ENCODE results near the gene GALNT12.
A peak's percentile ranks its signal among the peaks of the same experiment; 100 is the strongest.

GALNT12 gene

GRCh38 chr9:98830554-98830953, 23.1 kb downstream of the GALNT12 start:
- DNase-seq, result no peak

DNA sequence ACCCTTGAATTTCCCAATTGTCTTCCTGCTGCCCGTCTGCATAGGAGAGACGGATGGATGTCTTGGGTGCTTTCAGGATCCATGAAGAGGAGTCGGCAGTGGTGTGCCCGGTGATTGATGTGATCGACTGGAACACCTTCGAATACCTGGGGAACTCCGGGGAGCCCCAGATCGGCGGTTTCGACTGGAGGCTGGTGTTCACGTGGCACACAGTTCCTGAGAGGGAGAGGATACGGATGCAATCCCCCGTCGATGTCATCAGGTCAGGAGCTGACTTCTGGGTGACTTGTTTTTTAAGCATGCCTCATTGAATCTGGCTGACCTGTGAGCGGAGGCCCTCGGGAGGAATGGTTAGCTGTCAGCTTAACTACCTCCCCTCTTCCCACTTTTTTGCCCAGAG, 24.2 kb downstream of the GALNT12 start:
- DNase-seq, result no peak

DNA sequence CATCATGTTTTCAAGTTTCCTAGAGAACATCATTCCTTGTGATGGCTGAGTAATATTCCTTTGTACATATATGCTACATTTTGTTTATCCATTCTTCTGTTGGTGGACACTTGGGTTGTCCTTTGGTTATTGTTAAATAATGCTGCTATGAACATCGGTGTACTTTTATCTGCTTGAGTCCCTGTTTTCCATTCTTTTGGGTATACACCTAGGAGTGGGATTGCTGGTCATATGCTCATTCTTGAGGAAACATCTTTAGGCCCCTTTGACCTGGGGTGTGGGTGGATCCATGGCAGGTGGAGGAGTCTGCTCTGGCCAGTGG, 25.3 kb downstream of the GALNT12 start:
- no peak for DNase-seq

- no peak for DNase-seq
Measured at GRCh38 chr9:98833090-98833956, 25.9 kb downstream of the GALNT12 start.

DNA sequence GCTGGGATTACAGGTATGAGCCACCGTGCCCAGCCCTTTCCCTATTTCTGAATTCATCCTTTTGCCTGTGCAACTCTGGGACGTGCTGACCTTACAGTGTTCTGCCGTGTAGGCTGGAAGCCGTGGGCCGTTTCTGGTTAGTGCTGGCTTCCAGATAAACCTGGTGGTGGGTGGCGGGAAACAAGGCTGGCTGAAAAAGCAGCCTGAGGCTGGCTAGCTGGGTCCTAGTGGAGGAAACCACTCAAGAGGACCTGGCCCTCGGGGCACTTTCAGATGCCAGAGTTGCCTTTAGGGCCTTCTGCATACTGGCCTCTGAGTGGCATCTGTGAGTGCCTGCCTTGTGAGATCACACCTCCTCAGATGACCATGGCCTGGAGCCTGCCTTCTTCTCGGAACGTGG, 26.9 kb downstream of the GALNT12 start:
- DNase-seq, result no peak

DNA sequence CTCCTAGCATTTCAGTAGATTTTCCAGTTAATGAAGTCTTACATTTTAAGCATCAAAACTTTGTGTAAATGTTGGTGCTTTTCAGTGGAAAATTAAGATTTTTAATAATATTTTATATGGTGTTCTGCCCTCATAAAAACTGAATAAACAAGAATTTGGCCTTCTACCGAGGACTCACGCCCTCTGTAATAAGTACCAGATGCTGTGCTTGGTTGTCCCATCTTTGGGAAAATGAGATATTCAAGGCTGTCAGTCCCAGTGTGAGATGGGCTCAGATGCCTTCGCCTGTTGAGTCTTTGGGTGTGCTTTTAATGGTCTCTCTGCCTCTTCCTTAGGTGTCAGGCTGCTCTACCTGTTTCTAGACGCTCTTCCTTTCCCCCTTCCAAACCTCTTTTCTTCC, 28.7 kb downstream of the GALNT12 start:
- no peak for DNase-seq

- DNase-seq, result no peak
Measured at GRCh38 chr9:98837516-98837915, 30.0 kb downstream of the GALNT12 start.

DNA sequence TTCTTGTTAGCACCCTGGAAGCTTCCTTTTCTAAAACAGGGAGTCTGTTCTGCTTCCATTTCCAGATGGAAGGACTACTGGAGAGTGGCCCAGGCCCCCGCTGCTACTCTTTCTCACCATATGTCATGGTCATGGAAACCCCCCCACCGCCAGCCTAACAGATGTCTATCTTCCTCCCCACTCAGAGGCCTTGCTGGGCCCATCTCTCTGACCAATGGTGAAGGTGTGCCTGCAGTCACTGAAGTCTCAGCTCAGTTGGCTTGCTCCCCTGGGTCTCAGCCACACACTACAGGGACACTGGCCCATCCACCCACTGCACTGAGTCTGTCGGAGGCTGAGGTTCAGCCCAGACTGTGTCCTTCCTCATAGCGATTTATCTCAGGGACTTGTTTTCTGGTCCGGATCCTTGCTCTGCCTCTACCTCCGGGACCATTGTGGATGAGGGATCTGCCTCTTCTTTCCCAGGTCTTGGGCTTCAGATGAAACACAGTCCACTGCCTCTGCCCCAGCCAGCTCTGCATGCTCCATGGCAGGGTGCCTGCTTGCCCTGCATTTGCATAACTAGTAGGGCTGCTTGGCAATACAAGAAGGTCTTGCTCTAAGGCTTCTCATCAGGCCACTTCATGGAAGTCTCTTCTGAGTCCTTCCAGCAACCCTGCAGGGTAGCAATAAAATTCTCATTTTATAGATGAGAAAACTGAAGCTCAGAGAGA, 30.8 kb downstream of the GALNT12 start:
- peak in 6 of 56 donors; percentile 1 to 20 (median 12) for DNase-seq

GRCh38 chr9:98838868-98839565, 31.5 kb downstream of the GALNT12 start:
- DNase-seq, result no peak

GRCh38 chr9:98839724-98840123, 32.3 kb downstream of the GALNT12 start:
- no peak for DNase-seq

- DNase-seq, result no peak
Measured at GRCh38 chr9:98842510-98842909, 35.0 kb downstream of the GALNT12 start.

DNA sequence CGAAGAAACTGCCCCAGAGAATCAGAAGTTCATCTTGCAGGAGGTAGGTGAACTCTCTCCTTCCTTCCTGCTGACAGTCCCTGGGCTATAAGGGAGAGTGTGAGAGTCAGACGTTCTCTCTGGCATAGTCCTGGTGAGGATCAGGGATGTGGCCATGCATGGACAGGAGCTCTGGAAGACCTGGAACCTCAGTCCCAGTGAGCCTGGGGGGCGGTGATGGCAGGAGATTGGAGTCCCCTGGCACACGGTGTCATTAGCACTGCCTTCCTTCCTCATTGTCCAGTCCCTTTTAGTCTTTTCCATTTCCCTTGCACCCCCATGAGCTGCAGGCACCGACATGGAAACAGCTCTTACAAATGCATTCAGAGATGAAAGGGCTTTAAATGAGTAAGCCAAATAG, 38.6 kb downstream of the GALNT12 start:
- DNase-seq, result no peak

- DNase-seq, result no peak
Measured at GRCh38 chr9:98846879-98847278, 39.4 kb downstream of the GALNT12 start.

DNA sequence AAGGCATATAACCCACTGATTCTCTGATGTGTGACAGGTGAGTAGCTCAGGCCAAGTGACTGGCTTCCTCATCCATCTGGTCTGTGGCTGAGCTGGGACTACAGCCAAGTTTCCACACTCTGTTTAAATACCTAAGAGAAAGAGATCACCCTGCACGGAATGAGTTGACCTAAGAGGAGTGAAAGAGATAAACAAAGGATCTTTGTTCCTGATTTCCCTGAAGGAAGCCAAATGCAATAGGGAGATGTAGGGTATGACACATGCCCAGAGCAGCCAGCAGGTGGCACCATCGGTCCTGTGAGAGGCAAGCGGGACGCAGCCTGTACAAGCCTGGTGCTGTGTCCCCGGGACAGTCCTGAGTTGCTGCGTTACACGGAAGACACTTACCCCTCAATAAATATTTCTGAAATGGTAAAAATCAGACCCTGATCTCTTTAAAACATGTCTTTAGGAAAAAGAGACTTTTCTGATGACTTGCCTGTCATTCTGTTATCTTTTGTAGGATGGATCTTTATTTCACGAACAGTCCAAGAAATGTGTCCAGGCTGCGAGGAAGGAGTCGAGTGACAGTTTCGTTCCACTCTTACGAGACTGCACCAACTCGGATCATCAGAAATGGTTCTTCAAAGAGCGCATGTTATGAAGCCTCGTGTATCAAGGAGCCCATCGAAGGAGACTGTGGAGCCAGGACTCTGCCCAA, 41.1 kb downstream of the GALNT12 start:
- peak in 55 of 56 donors; percentile 27 to 95 (median 79) for DNase-seq

GRCh38 chr9:98849563-98849962, 42.1 kb downstream of the GALNT12 start:
- DNase-seq, result no peak

- no peak for DNase-seq
Measured at GRCh38 chr9:98850851-98851729, 43.6 kb downstream of the GALNT12 start.

DNA sequence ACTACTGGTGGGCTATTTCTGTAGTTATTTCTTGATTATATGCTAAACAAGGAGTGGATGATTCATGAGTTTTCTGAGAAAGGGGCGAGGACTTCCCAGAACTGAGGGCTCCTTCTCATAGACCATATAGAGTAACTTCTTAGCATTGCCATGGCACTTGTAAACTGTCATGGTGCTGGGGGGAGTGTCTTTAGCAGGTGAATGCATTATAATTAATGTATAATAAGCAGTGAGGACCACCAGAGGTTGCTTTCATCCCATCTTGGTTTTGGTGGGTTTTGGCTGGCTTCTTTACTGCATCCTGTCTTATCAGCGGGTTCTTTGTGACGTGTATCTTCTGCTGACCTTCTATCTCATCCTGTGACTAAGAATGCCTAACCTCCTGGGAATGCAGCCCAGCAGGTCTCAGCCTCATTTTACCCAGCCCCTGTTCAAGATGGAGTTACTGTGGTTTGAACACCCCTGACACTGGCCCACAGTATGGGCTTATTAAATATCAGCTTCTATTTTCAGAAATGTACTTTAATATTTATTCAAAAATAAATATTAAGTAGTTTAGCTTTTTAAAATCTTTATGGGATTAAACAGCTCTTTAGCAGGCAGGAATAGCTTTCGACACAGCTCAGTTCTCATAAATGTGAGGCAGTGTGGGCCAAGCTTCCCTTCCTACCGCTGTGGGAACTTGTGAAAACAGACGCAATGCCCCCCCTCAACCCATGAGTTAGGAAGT, 44.4 kb downstream of the GALNT12 start:
- no peak for DNase-seq

DNA sequence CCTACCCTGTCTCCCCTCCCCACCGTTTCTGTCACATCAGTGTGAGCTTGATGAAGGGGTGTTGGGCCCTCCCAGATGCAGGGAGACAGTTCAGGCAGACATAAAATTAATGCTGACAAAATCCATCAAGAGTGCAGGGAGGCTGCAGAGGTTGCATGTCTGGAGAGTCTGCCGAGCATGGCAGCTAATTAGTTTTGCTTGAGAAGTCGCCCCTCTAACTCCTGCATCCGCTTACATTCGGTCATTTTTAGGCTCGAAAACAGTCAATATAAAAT, 44.9 kb downstream of the GALNT12 start:
- no peak for DNase-seq

DNA sequence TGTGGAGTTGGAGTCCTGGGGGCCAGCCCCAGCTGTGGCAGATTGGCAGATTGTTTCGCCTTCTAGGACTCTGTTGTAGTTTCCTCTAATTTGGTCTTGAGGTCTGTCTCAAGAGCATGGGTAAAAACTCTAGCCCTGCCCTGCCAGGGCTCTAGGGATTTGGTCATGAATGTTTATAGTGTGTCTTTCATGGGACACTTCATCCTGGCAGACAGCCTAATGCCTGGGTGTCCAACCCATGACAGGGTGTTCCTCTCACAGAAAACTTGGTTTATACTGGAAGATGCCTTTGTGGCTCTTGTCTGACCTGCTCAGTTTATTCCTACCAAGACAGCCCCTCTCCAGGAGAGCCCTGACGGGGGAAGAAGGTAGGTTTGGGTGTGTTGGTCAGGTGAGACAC, 45.5 kb downstream of the GALNT12 start:
- no peak for DNase-seq

GRCh38 chr9:98854266-98854665, 46.8 kb downstream of the GALNT12 start:
- DNase-seq, result no peak

Measured in nucleus accumbens (tissue), 56 donors.